Astrocyte of the spinal cord (primary cell): ENCODE measurements around the gene THSD7A.
A peak's percentile ranks its signal among the peaks of the same experiment; 100 is the strongest.

Source experiments
- DNase-seq: peaks from one replicate; pipeline ENCODE4 v3.0.0; 2011; ENCODE audit warnings: low read depth, low spot score
- H3K4me3 ChIP-seq: 2 replicates; pipeline ENCODE4 v1.5.1; 2011; ENCODE audit warnings: low read depth, mild to moderate bottlenecking, low read length, moderate library complexity
- in situ Hi-C: cut with HindIII; loops from 2 replicates; pipeline ENCODE4 v1.10.0; 2017; ENCODE audit warnings: low sequenced_read_pairs
- TF ChIP-seq, protein P1 (sequence below): IDR thresholded peaks from 2 replicates; pipeline ENCODE4 v1.5.1; 2012; ENCODE audit warnings: low read depth, mild to moderate bottlenecking, low read length, inconsistent platforms

The THSD7A gene

DNA sequence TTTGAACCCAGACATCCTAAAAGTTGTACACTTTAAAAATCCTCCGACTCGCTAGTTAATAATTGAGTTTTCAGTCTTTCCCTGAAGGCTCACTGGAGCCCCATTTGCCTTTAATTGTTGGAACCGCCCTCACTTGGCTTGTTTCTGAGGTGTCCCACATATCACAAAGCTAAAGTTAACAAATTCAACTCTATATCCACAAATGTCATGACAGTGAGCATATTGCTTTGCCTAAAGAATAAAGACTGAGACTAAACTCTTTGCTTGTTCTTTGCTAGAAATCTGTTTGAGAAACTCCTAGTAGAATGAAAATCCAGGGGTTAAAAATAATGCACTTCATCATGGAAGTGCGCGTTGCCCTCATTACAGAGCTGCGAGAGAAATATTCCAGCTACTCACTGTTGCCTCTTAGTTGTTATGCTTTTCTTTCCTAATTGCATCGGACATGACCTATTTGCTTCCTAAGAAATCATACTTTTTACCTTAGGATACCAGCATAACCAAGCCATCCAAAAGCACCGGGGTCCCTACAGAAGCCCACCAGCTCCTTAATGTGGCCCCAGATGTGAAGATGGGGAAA, 752 bp downstream of the THSD7A start:
- peak overlapping the region; percentile 58 for H3K4me3 ChIP-seq
- peak; percentile 37 for DNase-seq
- in situ Hi-C loops = no loop called here
- TF ChIP-seq, protein P1, sequence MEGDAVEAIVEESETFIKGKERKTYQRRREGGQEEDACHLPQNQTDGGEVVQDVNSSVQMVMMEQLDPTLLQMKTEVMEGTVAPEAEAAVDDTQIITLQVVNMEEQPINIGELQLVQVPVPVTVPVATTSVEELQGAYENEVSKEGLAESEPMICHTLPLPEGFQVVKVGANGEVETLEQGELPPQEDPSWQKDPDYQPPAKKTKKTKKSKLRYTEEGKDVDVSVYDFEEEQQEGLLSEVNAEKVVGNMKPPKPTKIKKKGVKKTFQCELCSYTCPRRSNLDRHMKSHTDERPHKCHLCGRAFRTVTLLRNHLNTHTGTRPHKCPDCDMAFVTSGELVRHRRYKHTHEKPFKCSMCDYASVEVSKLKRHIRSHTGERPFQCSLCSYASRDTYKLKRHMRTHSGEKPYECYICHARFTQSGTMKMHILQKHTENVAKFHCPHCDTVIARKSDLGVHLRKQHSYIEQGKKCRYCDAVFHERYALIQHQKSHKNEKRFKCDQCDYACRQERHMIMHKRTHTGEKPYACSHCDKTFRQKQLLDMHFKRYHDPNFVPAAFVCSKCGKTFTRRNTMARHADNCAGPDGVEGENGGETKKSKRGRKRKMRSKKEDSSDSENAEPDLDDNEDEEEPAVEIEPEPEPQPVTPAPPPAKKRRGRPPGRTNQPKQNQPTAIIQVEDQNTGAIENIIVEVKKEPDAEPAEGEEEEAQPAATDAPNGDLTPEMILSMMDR = no peak

DNA sequence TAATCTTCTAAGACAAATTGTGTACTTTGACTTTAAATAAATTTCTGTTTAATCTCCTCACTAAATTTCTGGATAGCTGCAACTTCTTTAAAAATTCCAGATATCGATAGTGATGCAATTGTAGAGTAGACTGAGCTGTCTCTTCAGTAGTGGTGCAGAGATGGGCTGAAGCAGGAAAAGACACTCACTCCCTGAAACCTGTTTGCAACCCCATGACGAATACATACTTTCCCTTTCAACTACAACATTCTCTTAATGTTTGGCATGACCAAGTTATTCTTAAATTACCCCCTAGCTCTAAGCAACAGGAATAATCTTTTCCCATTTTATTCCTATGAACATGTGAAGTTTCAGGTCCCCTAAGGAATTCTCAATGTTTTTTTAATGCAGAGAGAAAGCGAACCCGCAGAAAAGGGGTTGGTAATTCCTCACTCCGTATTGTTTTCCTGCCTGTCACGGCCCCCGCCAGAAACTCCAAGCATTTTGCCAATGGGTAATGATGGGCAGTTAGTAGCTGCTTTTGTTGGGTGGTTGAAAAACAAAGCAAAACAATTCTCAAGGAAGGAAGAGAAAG, 1.3 kb downstream of the THSD7A start:
- peak; percentile 35 for DNase-seq
- peak overlapping the region; percentile 58 for H3K4me3 ChIP-seq
- TF ChIP-seq, protein P1 = no peak
- in situ Hi-C loops = no loop called here

DNA sequence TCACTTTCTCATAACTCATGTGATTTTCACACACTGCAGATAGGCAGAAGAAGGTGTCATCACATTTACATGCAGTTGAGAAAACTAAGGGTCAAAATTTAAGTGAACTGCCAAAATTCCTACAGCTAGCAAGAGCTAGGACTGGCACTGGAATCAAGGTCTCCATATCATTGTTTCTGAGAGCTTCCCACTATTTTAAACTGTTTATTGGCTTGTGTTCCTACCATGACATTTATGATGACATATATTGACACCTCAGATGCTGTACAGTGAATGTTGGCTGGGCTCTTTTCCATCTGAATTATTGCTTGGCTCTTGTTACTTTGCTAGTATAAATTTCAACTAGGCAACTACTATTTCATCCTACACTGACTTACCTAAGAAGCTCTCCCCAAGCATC, 2.0 kb downstream of the THSD7A start:
- TF ChIP-seq, protein P1 = no peak
- no peak for DNase-seq
- in situ Hi-C loops = no loop called here
- no peak overlapping the region for H3K4me3 ChIP-seq

DNA sequence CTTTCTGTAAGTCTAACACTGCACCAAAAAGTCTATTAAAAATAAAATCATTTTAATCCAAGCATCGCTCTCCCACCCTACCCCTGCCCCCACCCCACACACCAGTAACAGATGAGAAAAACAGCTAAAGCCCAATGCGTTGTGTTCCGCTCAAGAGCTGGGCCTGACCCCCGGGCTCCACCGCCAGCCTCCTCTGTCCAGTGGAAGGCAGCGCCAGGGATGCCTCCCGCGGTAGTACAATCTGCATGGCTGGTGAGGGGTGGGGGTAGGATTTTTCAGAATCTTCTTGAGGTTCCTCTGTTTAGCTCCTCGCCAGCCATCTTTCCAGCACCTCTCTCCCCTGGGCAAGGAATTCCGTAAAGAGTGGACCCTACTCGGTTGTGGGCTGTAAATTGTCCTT, 12.1 kb downstream of the THSD7A start:
- in situ Hi-C loops = no loop called here
- DNase-seq = no peak
- no peak overlapping the region for H3K4me3 ChIP-seq
- TF ChIP-seq, protein P1 = no peak

DNA sequence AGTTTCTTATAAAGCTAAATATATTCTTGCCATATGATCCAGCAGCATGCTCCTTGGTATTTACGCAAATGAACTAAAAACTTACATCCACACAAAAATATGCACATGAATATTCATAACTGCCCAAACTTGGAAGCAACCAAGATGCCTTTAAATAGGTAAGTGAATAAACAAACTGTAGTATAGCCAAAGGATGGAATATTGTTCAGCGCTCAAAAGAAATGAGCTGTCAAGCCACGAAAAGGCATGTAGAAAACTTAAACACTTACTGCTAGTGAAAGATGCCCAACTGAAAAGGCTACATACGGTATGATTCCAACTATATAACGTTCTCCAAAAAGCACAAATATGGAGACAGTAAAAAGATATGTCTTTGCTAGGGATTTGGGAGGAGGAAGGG, 12.7 kb downstream of the THSD7A start:
- no peak overlapping the region for H3K4me3 ChIP-seq
- no peak for DNase-seq
- in situ Hi-C loops = no loop called here
- TF ChIP-seq, protein P1 = no peak

DNA sequence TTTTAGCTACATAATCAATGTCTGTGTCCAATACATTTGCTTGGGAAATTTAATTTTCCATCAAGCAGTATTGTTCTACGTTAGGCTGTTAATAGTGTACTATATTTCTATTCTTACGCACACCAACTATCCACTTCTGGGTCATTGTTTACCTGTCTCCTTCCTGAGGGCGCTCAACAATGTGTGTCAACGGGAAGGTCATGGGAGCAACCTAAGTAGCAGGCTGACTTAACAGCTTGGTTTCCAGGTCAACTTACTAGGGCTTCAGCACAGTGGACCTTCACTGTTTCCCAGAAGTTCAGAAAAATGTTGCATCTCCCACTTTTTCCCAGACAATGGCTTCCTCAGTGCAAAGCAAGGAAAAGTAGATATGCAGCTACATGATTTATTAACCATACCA, 13.7 kb downstream of the THSD7A start:
- no peak overlapping the region for H3K4me3 ChIP-seq
- no peak for DNase-seq
- TF ChIP-seq, protein P1 = no peak
- in situ Hi-C loops = no loop called here
